Ectodermal cell (in vitro differentiated cells): ENCODE results near the gene UBR4.

Experiments used
- H3K27ac ChIP-seq: 2 replicates; pipeline ENCODE4 v1.7.0; 2013; ENCODE audit warnings: mild to moderate bottlenecking, low read depth, low read length; ENCODE audit not compliant: insufficient read depth, poor library complexity, severe bottlenecking
- H3K27me3 ChIP-seq: 2 replicates; pipeline ENCODE4 v1.7.0; 2013; ENCODE audit warnings: mild to moderate bottlenecking, low read length; ENCODE audit not compliant: insufficient read depth, control insufficient read depth, poor library complexity, severe bottlenecking
- H3K36me3 ChIP-seq: one replicate; pipeline ENCODE4 v1.7.0; 2013; ENCODE audit warnings: low read length; ENCODE audit not compliant: control insufficient read depth, insufficient read depth
- H3K4me1 ChIP-seq: one replicate; pipeline ENCODE4 v1.7.0; 2013; ENCODE audit warnings: low read length; ENCODE audit not compliant: control insufficient read depth, insufficient read depth
- H3K4me3 ChIP-seq: 2 replicates; pipeline ENCODE4 v1.7.0; 2013; ENCODE audit warnings: low read depth, low read length, control low read depth; ENCODE audit not compliant: insufficient read depth
- H3K9me3 ChIP-seq: 2 replicates; pipeline ENCODE4 v1.7.0; 2013; ENCODE audit warnings: mild to moderate bottlenecking, low read length, moderate library complexity; ENCODE audit not compliant: control insufficient read depth
- WGBS, 2 experiments: methylation state at CpG; one replicate each; pipeline ENCODE4 v1.1.7; 2013; ENCODE audit warnings: missing lambda C conversion rate in 2 of 2; 5-methylcytosine and 5-hydroxymethylcytosine counted together

UBR4 gene

DNA sequence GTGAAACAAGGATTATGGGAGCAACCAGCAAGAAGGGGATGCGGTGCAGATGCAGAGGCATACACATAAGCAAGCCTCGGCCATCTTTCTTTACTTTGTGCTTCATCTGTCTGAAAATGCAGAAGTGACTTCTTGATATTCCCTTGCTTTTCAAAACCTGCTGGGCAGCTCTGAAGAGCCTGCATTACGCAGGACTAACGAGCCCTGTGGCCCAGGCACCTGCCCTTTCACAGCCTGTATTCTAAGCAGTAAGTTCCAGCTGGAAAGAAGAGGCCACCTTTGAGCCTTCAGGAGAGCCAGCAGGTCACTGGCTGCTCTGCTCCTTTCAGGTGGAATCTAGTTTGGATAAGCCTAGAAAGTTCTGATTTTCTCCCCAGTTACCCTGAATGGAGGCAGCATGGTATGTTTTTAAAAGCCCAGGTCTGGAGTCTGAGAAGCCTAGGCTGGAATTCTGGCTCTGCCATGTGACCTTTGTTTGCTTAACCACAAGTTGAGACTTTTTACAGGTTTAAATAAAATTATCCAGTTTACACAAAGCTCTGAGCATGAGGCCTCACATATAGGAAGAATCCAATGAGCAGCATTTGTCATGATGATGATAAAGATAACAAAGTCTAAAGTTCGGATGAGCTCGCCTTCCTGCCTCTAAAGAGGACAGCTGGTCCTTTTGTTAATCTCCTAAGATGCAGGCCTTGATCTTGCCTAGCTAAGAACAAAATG, 122.9 kb downstream of the UBR4 start:
- WGBS, 2 experiments = 94 to 95% methylated on average over 6 of the region's 6 CpGs
- Histone ChIP-seq H3K4me1 (no peaks in the 10 kb centered on the region), H3K36me3 (peaks cover 56% of the 10 kb centered on the region), H3K9me3 (no peaks in the 10 kb centered on the region), H3K4me3 (no peak overlapping the region), H3K27me3 (no peaks in the 10 kb centered on the region), H3K27ac (no peak overlapping the region)

- Histone ChIP-seq H3K36me3 (peaks cover 56% of the 10 kb centered on the region), H3K4me3 (no peak overlapping the region), H3K27ac (no peak overlapping the region), H3K9me3 (no peaks in the 10 kb centered on the region), H3K4me1 (no peaks in the 10 kb centered on the region), H3K27me3 (no peaks in the 10 kb centered on the region)
- 95 to 97% methylated on average over 21 of the region's 21 CpGs for WGBS, 2 experiments
Observed at GRCh38 chr1:19086176-19086875, 123.7 kb downstream of the UBR4 start.

DNA sequence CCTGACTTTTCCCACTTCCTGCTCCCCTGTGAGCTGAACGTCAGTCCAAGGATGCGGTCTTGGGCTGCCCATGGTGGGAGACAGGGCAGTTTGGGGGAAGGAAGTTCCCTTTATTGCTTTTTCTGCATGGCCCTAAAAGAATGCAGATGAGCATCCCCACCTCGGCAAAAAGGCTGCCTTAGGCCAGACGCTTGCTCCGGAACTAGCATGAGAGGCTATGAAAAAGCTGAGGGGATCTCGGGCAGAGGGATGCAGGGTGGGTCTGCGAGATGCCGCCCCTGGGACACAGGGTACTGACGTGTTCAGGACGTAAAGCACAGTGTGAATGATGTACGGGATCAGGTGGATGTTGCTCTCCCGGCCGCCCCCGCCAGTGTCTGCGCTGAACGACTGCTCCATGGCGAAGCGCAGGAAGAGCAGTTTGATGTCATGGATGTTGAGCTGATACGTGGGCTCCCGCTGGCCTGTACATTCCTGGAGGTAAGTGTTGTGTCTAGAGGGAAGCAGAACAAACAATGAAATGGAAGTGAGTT, 125.8 kb downstream of the UBR4 start:
- Histone ChIP-seq H3K4me1 (no peaks in the 10 kb centered on the region), H3K4me3 (no peak overlapping the region), H3K36me3 (peaks cover 69% of the 10 kb centered on the region), H3K9me3 (no peaks in the 10 kb centered on the region), H3K27ac (no peak overlapping the region), H3K27me3 (no peaks in the 10 kb centered on the region)
- 96 to 98% methylated on average over 20 of the region's 20 CpGs for WGBS, 2 experiments

DNA sequence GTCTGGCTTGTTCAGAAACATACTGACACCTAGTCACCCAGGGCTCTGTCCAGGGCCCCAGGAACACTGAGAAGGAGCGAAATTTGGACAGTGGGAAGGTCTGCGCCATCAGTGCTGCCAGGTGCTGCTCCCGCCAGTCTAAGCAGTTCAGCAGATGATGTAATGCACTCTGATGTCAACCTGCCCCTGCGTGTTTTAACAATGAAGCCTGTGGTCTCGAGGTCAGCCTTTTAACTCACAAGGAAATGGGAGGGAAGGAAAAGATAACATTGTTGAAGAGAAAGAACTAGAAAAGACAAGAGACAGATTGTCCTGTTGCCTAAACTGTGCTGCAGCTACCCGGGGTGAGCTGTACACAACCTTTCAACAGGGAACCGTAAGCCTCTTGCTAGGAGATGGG, 127.0 kb downstream of the UBR4 start:
- 95 to 96% methylated on average over 7 of the region's 7 CpGs for WGBS, 2 experiments
- no peaks in the 10 kb centered on the region for H3K4me1 ChIP-seq
- H3K9me3 ChIP-seq = no peaks in the 10 kb centered on the region
- H3K36me3 ChIP-seq = peaks cover 63% of the 10 kb centered on the region
- no peak overlapping the region for H3K27ac ChIP-seq
- H3K4me3 ChIP-seq = no peak overlapping the region
- H3K27me3 ChIP-seq = no peaks in the 10 kb centered on the region

- H3K27ac ChIP-seq = no peak overlapping the region
- H3K36me3 ChIP-seq = peaks cover 64% of the 10 kb centered on the region
- H3K9me3 ChIP-seq = no peaks in the 10 kb centered on the region
- 93 to 94% methylated on average over 21 of the region's 21 CpGs for WGBS, 2 experiments
- no peaks in the 10 kb centered on the region for H3K27me3 ChIP-seq
- no peaks in the 10 kb centered on the region for H3K4me1 ChIP-seq
- no peak overlapping the region for H3K4me3 ChIP-seq
Observed at GRCh38 chr1:19081218-19081893, 128.7 kb downstream of the UBR4 start.

GRCh38 chr1:19080721-19081120, 129.3 kb downstream of the UBR4 start:
- H3K36me3 ChIP-seq = peaks cover 71% of the 10 kb centered on the region
- no peaks in the 10 kb centered on the region for H3K9me3 ChIP-seq
- 94% methylated on average over 3 of the region's 3 CpGs for WGBS, 2 experiments
- H3K27me3 ChIP-seq = no peaks in the 10 kb centered on the region
- no peak overlapping the region for H3K4me3 ChIP-seq
- H3K4me1 ChIP-seq = no peaks in the 10 kb centered on the region
- H3K27ac ChIP-seq = no peak overlapping the region

DNA sequence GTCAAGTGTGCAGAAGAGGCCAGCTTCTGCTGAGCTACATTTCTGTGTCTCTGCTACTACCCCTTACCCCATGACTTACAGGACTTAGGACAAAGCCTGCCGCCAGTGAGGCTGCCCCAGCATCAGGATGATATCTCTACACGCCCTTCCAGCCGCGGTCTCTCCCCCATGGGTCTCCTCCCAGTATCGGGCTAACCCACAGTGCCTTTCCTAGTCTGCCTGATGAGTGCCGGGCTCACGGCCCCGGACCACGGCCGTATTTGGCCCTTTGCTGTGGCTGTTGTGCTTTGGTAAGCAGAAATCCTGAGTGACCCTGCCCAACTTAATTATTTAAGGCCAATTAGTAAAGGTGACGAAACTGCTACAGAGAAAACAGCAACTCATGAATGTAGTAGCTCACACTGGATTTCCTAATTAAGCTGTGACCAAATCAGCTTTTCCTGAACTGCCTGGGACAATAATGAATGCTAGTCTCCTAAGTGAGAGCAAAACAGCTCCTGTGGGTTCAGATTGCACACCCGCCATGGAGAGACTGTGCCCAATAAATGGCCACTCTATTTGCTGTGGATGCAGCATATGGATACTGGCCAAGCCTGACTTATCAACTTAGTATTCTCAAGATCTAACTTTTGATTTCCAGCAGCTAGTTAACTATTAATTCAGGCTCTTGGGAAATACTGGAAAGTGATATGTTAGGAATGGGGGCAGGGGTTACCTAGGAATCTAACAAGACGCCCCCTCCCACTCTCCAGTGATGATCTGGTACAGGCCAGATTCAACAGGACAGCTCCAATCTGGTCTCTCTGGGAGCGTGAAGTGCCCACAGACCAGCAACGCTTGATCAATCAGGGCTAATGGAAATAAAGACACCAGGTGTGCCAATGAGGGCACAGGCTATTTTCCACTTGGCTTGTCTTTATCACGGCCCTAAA, 130.3 kb downstream of the UBR4 start:
- Histone ChIP-seq H3K36me3 (peaks cover 78% of the 10 kb centered on the region), H3K27me3 (no peaks in the 10 kb centered on the region), H3K4me3 (no peak overlapping the region), H3K9me3 (no peaks in the 10 kb centered on the region), H3K27ac (no peak overlapping the region), H3K4me1 (no peaks in the 10 kb centered on the region)
- WGBS, 2 experiments = 95 to 96% methylated on average over 16 of the region's 16 CpGs

DNA sequence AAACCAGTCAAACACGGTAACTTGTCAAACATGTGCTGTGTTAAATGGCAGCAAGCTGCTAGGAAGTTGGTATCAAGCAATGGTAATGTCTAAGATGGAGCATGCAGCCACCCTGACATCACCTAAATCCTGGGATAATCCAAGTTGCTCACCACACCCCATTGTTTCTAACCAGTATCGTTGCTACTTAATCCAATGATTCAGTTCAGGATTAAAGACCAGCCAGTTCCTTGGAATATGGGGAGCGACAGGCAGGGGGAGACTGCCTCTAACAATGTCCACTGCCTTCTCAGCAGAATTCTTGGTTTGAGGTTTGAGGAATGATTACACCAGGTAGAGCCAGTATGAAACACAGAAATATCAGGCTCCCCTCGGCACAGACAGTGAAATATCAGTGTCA, 131.5 kb downstream of the UBR4 start:
- Histone ChIP-seq H3K27me3 (no peaks in the 10 kb centered on the region), H3K4me1 (no peaks in the 10 kb centered on the region), H3K9me3 (no peaks in the 10 kb centered on the region), H3K4me3 (no peak overlapping the region), H3K36me3 (peaks cover 75% of the 10 kb centered on the region), H3K27ac (no peak overlapping the region)
- WGBS, 2 experiments = 92 to 96% methylated on average over 4 of the region's 4 CpGs

- Histone ChIP-seq H3K27me3 (no peaks in the 10 kb centered on the region), H3K4me1 (no peaks in the 10 kb centered on the region), H3K9me3 (no peaks in the 10 kb centered on the region), H3K4me3 (no peak overlapping the region), H3K27ac (no peak overlapping the region), H3K36me3 (peaks cover 64% of the 10 kb centered on the region)
- 90 to 91% methylated on average over 20 of the region's 20 CpGs for WGBS, 2 experiments
Observed at GRCh38 chr1:19076841-19077616, 133.0 kb downstream of the UBR4 start.
